ENCODE measurements around the gene MAZ. TPM values are rescaled to one million over a fixed set of nuclear protein-coding genes. Genes with fewer than 3 reads are reported as not detected.

The MAZ gene
- total and polyA plus RNA-seq, 2 of the 8 experiments (the other 6 are each of a cell fraction or from before 2014, with no cell fraction given) = 219 to 380 TPM

DNA sequence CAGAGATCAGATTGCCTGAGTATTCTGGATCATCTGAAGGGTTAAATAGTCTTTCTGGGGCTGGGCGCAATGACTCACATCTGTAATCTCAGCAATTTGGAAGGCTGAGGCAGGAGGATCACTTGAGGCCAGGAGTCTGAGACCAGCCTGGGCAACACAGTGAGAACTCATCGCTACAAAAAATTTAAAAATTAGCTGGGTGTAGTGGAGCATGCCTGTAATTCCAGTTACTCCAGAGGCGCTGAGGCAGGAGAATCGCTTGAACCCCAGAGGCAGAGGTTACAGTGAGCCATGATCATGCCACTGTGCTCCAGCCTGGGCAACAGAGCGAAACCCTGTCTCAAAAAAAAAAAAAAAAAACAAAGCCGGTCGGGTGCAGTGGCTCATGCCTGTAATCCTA lies 29.6 kb downstream of the MAZ start (continued):
- TF ChIP-seq SIRT6 (IDR thresholded peaks at IDR 0.05; ENCODE audit: low read length) (no peak), TBP (IDR thresholded peaks at IDR 0.05; ENCODE audit: low read depth, low read length) (no peak), ZNF274 (IDR thresholded peaks at IDR 0.05; ENCODE audit: borderline replicate concordance, extremely low read depth, low read length) (no peak)

Measured in H1 (cell line).